ENCODE results near the gene PRSS2.

PRSS2 gene

DNA sequence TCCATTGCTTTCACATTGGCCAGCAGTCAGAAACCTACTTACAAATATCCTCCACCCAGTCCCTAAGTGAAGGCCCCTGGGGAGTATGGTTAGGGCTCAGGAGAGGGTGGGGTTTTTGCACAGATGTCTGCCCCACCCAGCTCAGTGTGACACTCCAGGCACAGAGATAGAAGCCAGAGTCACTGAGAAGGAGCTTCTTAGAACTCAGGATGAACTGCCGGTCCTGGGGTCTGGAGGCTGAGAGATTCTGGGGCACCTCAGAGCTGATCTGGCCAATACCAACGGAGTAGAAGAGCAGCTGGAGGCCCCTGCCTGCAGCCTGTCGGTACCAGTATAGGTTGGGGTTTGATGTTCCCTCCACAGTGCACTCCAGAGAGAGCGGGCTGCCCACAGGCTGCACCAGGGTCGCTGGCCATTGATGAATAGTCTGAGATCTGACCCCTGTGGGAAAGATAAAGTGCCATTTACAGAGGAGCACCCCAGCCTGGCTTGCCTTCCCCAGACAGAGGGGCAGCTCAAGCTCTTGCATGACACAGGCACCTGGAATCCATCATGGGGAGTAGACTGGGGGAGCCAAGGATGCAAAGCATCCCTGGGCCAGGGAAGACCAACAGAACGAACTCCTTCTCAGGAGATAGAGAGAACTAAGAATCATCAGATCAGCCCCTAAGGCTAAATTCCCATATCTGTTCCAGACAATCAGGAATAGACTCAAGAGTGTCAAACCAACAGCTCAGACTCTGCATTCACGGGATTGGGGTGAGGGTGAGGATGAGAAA lies 41.9 kb downstream of the PRSS2 start:
- H3K4me3 ChIP-seq (ENCODE audit: low read length), result no peak overlapping the region
- DNase-seq (ENCODE audit: low read depth, low spot score), result peak; percentile 60

DNA sequence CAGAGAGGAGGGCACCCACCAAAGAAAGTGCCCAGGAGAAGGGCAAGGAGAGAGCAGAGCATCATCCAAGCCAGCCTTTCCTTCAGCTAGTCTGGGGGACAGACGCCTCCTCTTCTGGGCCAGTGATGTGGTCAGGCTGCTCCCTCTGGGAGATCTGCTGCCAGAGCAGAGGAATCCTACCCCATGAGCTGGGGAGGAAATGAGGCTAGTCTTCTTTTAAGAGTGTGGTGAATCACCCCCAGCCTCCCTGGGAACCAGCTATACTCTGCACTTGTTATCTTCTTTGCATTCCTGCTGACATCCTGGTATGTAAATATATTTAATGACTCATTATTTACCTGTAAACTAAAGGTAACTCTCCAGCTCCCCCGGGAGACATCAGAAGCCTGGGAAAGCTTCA lies 42.5 kb downstream of the PRSS2 start:
- H3K4me3 ChIP-seq (ENCODE audit: low read length), result no peak overlapping the region
- no peak for DNase-seq (ENCODE audit: low read depth, low spot score)

DNA sequence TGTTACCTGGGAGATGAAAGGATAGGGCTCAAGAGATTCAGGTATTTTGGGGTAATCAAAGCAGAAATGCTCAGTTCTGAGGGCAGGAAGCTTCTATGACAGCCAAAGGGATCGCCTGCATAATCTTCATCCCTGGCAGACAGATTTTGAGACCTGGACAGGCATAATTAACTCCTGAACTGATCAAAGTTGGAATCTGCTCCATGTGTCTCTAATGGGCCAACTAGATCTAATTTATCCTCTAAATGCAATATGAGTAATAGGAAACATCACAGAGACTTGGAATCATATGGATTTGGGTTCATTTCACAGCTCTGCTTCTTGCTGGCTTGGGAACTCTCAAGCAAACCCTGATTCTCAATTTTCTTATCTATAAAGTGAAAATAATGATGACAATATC lies 42.9 kb downstream of the PRSS2 start:
- no peak overlapping the region for H3K4me3 ChIP-seq (ENCODE audit: low read length)
- no peak for DNase-seq (ENCODE audit: low read depth, low spot score)

DNA sequence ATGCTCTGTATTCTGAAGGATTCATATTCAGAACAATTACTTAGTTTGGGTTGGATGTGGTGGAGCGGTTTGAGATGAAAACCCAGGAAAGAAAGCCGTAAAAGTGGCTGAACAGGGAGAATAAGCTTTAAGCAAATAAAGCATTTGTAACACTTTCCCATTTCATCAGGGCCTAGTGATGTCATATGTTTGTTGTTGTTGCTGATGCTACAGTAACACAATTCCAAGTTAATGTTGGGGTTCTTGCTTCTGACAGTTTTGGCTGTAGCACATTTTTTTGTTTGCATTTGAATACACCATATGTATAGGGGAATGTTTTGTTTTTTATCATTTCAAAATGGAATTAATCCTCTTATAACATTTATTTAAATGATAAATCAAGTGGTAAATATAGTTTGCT lies 43.7 kb downstream of the PRSS2 start:
- no peak for DNase-seq (ENCODE audit: low read depth, low spot score)
- H3K4me3 ChIP-seq (ENCODE audit: low read length), result no peak overlapping the region

DNA sequence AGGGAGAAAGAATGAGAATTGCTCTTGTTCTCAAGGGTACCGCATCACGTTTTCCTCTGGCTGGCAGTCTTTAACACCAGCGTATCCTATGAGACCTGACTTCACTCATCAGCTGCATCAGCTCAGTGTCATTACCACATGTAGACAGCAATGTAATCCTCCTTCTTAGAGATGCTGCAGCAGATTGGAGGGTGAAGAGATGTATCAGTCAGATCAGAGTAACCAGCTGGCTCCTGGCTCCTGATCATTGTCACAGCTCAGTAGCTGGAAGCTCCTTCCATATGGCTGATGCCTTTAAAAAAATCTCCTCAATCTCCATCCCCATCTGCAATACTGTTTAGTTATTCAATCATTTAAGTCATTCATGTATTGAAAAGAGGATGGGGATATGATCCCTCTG lies 44.4 kb downstream of the PRSS2 start:
- H3K4me3 ChIP-seq (ENCODE audit: low read length), result no peak overlapping the region
- peak; percentile 35 for DNase-seq (ENCODE audit: low read depth, low spot score)

DNA sequence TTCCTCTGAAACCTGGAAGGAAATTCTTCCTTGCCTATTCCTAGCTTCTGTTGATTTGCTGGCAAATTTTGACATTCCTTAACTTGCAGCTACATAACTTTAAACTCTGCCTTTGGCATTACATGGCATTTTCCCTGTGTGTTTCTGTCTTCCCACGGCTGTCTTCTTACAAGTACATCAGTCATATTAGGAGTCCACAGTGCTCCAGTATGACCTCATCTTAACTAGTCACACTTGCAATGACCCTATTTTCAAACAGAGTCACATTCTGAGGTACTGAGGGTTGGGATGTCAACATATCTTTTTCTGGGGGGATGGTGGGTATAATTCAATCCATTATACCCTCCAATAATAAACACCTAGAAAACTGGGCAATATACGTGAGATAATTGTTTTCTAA lies 46.7 kb downstream of the PRSS2 start:
- no peak overlapping the region for H3K4me3 ChIP-seq (ENCODE audit: low read length)
- DNase-seq (ENCODE audit: low read depth, low spot score), result no peak

DNA sequence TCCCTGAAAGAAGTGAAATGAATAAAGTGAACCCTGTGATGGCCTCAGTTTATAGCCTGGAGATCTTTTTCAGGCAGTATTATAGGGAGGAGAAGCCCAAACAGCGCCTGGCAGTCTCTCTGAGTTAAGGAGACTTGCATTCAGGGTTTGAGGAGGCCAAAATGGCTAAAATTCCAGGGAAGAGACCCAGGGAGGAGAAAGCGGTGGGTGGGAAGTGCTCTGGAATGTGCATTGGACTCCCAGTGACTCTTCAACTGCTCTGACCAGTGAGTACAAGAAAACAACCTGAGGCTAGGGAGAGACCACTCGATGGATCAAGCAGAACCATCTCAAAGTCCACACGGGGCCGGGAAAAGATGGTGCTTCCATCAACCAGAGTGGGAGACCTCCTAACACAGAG lies 48.8 kb downstream of the PRSS2 start:
- no peak for DNase-seq (ENCODE audit: low read depth, low spot score)
- H3K4me3 ChIP-seq (ENCODE audit: low read length), result no peak overlapping the region

DNA sequence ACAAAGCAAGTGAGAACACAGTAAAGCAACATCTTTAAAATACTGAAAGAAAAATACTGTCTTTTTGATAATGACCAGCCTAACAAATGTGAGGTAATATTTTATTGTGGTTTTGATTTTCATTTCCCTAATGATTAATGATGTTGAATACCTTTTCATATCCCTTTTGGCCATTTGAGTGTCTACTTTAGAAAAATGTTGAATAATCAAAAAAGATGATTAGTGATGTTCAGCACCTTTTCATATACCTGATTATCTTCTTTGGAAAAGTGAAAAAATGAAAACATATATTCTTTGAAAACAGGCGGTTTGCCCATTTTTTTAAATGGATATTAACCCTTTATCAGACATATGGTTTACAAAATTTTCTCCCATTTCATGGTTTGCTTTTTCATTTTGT lies 51.9 kb downstream of the PRSS2 start:
- no peak overlapping the region for H3K4me3 ChIP-seq (ENCODE audit: low read length)
- DNase-seq (ENCODE audit: low read depth, low spot score), result no peak

All from Jurkat, Clone E6-1 (cell line).